K562 (cell line): ENCODE data around the gene NR6A1. TPM values are rescaled to one million over a fixed set of nuclear protein-coding genes. Genes with fewer than 3 reads are reported as not detected.

ENCODE experiments used
- MTA2 ChIP-seq: fragments of 450-650 bp; IDR thresholded peaks from 2 replicates; pipeline ENCODE4 v1.6.1; 2016; ENCODE audit warnings: low read depth
- TCF7 ChIP-seq: sonication (generic); IDR thresholded peaks from 2 replicates; pipeline ENCODE4 v1.6.1; 2016; ENCODE audit warnings: antibody characterized with exemption, borderline replicate concordance
- ZNF445 ChIP-seq: fragments of 250-450 bp; sonication (Bioruptor Pico); IDR thresholded peaks from 2 replicates; pipeline ENCODE4 v1.4.0; 2020; ENCODE audit warnings: low read depth, mild to moderate bottlenecking, moderate library complexity
- polyA plus RNA-seq, 8 experiments: library from polyadenylated mRNA; depleted of rRNA in 4 of 8; stranded (reverse) in 5 of 8; unstranded in 3 of 8; fragments of >200 nt; fragmentation: Nextera tagmentation in 2 of 8; fragmentation: Illumina TruSeq in 1 of 8; extraction: Ambion mirVana in 2 of 8; extraction: Trizol in 1 of 8; gene quantifications; 2 replicates each; pipeline versions ENCODE4 v1.2.1 to v1.2.3, GENCODE V29; 2011 to 2014; ENCODE audit warnings: inconsistent platforms in 1 of 8, missing spikeins in 1 of 8
- total RNA-seq, 7 experiments: library from RNA; depleted of rRNA in 6 of 7; stranded (reverse); fragments of >200 nt in 6 of 7; fragmentation: Illumina TruSeq in 2 of 7; extraction: Trizol in 2 of 7; gene quantifications; 2 replicates each; pipeline versions ENCODE4 v1.2.1 to v1.2.3, GENCODE V29; 2011 to 2021; ENCODE audit warnings: low replicate concordance in 1 of 7
- TF ChIP-seq, protein P1 (sequence below): sonication (generic); formaldehyde crosslinking; IDR thresholded peaks from 2 replicates; pipeline ENCODE4 v1.8.1; 2022; ENCODE audit warnings: missing genetic modification reagents
- TF ChIP-seq, protein P2 (sequence below): sonication (generic); formaldehyde crosslinking; IDR thresholded peaks from 2 replicates; pipeline ENCODE4 v1.8.1; 2023; ENCODE audit warnings: missing genetic modification reagents, mild to moderate bottlenecking, borderline replicate concordance

NR6A1 gene
- total and polyA plus RNA-seq, 9 of the 15 experiments (the other 6 are each of a cell fraction or from before 2014, with no cell fraction given) = 9.7 to 55.4 (median 28.3) TPM

DNA sequence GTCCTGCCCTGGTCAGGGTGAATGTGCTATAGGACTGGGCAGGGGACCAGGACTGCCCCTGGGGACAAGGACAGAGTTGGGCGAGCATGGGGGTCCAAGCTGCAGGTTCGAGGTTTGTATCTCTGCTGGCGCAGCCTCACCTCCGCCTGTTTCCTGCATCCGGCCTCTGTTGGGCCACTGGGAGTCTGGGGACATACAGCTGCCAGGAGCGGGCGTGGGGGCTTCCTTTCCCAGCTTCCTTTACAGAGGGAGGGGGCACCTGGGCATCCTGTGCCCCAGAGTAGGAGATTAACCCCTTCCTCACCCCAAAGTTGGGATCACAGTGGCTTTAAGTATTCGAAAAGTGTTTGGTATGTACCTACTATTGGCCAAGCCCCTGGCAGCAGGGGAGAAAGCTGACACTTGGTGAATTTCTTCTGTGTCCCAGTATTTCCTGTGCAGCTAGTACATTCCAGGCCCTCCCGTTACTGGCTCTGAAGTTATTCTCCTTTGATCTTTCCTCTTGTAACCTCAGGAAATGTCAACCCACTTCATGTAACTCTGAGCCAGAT is 24.8 kb upstream of the NR6A1 start (continued):
- TF ChIP-seq, protein P1, sequence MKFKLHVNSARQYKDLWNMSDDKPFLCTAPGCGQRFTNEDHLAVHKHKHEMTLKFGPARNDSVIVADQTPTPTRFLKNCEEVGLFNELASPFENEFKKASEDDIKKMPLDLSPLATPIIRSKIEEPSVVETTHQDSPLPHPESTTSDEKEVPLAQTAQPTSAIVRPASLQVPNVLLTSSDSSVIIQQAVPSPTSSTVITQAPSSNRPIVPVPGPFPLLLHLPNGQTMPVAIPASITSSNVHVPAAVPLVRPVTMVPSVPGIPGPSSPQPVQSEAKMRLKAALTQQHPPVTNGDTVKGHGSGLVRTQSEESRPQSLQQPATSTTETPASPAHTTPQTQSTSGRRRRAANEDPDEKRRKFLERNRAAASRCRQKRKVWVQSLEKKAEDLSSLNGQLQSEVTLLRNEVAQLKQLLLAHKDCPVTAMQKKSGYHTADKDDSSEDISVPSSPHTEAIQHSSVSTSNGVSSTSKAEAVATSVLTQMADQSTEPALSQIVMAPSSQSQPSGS = no peak
- TF ChIP-seq ZNF445 (CRISPR knock-in tag) = no peak
- TF ChIP-seq, protein P2, sequence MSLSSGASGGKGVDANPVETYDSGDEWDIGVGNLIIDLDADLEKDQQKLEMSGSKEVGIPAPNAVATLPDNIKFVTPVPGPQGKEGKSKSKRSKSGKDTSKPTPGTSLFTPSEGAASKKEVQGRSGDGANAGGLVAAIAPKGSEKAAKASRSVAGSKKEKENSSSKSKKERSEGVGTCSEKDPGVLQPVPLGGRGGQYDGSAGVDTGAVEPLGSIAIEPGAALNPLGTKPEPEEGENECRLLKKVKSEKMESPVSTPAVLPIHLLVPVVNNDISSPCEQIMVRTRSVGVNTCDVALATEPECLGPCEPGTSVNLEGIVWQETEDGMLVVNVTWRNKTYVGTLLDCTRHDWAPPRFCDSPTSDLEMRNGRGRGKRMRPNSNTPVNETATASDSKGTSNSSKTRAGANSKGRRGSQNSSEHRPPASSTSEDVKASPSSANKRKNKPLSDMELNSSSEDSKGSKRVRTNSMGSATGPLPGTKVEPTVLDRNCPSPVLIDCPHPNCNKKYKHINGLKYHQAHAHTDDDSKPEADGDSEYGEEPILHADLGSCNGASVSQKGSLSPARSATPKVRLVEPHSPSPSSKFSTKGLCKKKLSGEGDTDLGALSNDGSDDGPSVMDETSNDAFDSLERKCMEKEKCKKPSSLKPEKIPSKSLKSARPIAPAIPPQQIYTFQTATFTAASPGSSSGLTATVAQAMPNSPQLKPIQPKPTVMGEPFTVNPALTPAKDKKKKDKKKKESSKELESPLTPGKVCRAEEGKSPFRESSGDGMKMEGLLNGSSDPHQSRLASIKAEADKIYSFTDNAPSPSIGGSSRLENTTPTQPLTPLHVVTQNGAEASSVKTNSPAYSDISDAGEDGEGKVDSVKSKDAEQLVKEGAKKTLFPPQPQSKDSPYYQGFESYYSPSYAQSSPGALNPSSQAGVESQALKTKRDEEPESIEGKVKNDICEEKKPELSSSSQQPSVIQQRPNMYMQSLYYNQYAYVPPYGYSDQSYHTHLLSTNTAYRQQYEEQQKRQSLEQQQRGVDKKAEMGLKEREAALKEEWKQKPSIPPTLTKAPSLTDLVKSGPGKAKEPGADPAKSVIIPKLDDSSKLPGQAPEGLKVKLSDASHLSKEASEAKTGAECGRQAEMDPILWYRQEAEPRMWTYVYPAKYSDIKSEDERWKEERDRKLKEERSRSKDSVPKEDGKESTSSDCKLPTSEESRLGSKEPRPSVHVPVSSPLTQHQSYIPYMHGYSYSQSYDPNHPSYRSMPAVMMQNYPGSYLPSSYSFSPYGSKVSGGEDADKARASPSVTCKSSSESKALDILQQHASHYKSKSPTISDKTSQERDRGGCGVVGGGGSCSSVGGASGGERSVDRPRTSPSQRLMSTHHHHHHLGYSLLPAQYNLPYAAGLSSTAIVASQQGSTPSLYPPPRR (CRISPR knock-in tag) = no peak
- no peak for TF ChIP-seq MTA2
- no peak for TF ChIP-seq TCF7
- TF ChIP-seq, all 486 proteins: peak for 0
